COLO668 (cell line): Measurements from ENCODE around the gene PRKAR2B.
"Not testable (repeated sequence)": the region's sequence is repeated elsewhere in the genome, so short reads cannot be mapped to it uniquely, and the experiment has no call there.

ENCODE experiments used
- DNase-seq: peaks from one replicate; lab custom pipeline; 2025; ENCODE audit not compliant: unreplicated experiment; lab: John Stamatoyannopoulos, UW

The PRKAR2B gene

GRCh38 chr7:107076781-107077698 is 32.5 kb downstream of the PRKAR2B start:
- no peak for DNase-seq

- DNase-seq, result no peak
These were observed 33.4 kb downstream of the PRKAR2B start for GRCh38 chr7:107077699-107078516.

- no peak for DNase-seq
These were observed 34.0 kb downstream of the PRKAR2B start for GRCh38 chr7:107078517-107078966.

- DNase-seq, result no peak
These were observed 34.9 kb downstream of the PRKAR2B start for GRCh38 chr7:107079212-107079940.

DNA sequence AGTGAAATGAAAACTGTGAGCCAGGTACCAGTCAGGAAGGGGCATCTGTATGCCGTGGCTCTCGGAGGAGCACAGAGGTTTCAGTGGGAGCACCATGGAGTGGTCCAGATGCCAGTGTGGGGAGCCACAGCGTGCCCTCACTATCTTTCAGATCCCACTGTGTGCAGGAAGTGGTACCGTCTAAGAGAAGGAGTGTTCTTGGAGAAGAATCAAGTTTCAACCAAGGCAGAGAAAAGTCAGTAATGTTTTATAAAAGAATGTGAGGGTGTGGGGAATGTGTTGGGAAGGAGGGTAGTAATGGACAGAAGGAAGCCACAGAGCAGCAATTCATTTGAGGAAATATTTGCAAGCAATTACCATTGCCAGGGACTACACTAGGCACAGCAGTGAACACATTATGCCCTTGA is 35.6 kb downstream of the PRKAR2B start:
- DNase-seq, result no peak

- DNase-seq, result no peak
These were observed 36.0 kb downstream of the PRKAR2B start for GRCh38 chr7:107080533-107080932.

GRCh38 chr7:107085180-107085579 is 40.7 kb downstream of the PRKAR2B start:
- DNase-seq, result no peak

DNA sequence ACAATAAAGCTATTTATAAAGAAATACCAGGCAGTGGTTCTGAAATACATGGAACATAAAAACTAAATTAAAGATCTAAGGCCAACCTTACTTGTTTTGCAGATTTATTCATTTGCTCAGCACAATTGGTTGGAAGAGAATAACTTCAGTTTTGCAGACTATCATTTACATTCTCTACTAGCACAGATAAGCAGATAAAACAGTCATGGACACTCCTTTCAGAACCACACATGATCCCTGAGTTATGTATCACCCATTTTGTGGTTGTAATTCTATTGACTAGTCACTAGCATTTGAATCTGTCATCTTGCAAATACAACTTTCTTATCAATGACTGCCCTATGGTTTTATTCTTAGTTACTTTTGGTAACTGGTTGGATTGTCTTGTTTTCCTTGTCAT is 45.1 kb downstream of the PRKAR2B start:
- no peak for DNase-seq

DNA sequence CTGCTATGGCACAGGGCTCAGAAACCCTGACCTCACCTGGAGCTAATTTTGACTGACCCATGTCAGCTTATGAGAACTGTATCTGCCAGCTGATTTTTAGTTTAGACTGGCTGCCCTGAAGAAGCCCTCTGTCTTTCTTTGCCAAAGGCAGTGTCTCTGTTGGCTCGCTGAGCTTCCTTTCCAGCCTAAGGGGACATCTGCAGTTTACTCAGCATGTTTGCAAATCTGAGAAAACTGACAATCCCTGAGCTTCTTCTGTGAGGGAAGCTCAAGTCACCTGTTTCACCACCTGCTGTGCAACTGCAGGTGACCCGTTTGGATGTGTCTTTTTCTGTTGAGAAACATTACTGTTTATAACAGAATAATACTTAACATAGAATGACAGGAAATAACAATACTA is 46.0 kb downstream of the PRKAR2B start:
- DNase-seq, result no peak

DNA sequence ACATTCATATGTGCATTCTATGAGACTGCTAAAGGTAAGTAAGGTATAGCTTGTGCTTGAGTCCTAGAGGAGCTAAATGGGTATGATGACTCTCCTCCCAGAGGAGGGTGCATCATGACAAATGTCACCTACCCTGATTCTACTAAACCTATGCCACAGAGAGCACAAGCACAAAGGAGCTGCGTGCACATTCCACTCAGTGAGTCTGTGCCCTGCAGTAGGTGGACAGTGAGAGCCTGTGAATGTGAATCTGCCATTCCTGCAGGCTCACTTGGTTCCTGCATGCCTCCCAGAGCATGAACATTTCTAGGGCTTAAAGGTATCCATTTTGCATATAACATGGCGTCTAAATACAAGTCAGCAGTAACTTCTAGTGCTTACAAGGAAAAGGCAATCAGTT is 46.8 kb downstream of the PRKAR2B start:
- DNase-seq, result no peak

DNA sequence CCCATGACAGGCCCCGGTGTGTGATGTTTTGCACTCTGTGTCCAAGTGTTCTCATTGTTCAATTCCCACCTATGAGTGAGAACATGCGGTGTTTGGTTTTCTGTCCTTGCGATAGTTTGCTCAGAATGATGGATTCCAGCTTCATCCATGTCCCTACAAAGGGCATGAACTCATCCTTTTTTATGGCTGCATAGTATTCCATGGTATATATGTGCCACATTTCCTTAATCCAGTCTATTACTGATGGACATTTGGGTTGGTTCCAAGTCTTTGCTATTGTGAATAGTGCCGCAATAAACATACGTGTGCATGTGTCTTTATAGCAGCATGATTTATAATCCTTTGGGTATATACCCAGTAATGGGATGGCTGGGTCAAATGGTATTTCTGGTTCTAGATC is 49.2 kb downstream of the PRKAR2B start:
- not testable (repeated sequence) for DNase-seq

DNA sequence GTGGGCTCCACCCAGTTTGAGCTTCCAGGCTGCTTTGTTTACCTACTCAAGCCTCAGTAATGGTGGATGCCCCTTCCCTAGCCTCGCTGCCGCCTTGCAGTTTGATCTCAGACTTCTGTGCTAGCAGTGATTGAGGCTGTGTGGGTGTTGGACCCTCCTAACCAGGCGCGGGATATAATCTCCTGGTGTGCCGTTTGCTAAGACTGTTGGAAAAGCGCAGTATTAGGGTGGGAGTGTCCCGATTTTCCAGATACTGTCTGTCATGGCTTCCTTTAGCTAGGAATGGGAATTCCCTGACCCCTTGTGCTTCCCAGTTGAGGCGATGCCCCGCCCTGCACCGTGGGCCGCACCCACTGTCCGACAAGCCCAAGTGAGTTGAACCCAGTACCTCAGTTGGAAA is 54.6 kb downstream of the PRKAR2B start:
- not testable (repeated sequence) for DNase-seq

DNA sequence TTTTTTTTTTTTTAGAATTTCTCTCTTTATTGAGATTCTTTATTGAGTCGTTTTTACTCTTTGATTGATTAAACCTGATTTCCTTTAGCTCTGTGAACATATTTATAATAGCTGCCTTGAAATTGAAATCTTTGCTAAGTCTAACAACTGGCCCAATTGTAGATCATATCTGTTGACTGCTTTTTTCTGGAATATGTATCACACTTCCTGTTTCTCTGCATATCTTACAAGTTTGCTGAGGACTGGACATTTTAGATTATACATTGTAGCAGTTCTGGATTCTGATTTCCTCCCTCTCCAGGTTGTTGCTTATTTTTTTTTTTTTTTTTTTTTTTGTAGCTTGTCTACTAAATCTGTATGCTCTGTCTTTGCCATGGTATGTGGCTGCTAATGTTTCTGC is 56.3 kb downstream of the PRKAR2B start:
- no peak for DNase-seq

DNA sequence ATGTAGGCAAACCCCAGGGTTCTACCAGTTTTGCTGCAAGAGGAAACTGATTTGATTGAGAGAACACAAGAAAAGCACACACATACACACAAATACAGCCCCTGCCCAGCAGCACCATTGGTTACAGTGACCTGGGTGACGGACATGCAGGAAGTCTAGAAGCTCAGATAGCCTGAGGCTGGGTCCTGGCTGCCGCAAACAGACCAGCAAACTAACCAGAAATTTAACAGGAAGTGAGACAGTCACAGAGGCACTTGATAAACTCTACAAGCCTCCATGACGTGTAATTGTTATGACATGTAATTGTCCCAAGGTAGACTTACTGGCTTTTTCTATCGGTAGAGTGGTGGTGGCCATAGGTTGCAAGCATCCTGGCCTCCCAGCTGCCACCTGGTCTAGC is 58.9 kb downstream of the PRKAR2B start:
- no peak for DNase-seq

DNA sequence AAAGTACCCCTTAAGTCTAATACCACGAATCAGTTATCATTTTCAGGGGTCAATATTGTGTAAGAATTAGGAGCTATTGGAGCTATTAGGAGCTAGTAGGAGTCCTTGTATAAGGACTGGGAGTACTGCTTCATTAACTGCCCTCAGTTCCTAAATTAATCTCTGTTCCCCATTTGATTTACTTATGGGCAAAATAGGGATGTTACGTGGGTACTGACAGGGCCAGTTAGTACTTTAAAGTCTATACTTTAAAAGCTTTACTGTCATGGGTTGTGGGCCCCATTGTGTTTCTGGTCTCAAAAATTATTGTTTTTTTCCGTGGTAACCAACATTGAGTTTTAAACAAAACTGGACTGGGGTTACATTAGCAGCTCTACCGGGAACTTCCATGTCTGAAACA is 60.3 kb downstream of the PRKAR2B start:
- no peak for DNase-seq

- DNase-seq, result no peak
These were observed 61.2 kb downstream of the PRKAR2B start for GRCh38 chr7:107105591-107106245.

DNA sequence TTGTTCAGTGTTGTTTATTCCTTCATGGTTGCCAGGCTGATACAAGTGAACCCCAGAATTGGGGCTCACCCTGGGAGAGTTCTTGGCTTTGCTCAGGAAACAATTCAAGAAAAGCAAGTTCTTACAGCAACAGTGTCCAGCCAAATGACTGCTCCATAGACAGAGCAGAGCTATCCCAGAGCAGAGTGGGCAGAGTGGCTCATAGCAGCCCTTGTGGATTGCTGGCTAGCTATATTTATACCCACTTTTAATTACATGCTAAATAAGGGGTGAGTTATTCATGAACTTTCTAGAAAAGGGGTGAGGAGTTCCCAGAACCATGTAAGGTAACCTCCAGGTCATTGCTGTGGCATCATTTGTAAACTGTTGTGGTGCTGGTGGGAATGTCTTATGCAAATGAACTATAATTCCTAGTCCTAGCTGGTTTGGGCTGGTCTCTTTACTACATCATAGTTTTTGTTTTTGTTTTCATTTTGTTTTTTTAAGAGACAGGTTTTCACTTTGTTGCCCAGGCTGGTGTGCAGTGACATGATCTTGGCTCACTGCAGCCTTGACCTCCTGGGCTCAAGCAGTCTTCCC is 64.4 kb downstream of the PRKAR2B start:
- DNase-seq, result no peak

- no peak for DNase-seq
These were observed 65.5 kb downstream of the PRKAR2B start for GRCh38 chr7:107109955-107110354.

- DNase-seq, result no peak
These were observed 66.7 kb downstream of the PRKAR2B start for GRCh38 chr7:107111196-107111595.

GRCh38 chr7:107113866-107114265 is 69.4 kb downstream of the PRKAR2B start:
- no peak for DNase-seq
